GM12864 (cell line): ENCODE results near the gene BAIAP2.

Experiments used
- DNase-seq: peaks from one replicate; pipeline ENCODE4 v3.0.0-alpha.2; 2011; ENCODE audit warnings: low read depth
- H3K4me3 ChIP-seq: 2 replicates; pipeline ENCODE4 v1.5.1; 2011; ENCODE audit warnings: mild to moderate bottlenecking, low read depth, low read length, control low read depth
- TF ChIP-seq, protein P1 (sequence below): IDR thresholded peaks from 2 replicates; pipeline ENCODE4 v1.5.1; 2011; ENCODE audit warnings: low read depth, mild to moderate bottlenecking, moderate library complexity, low read length, control low read depth, inconsistent platforms; ENCODE audit errors: missing control alignments

BAIAP2 gene

DNA sequence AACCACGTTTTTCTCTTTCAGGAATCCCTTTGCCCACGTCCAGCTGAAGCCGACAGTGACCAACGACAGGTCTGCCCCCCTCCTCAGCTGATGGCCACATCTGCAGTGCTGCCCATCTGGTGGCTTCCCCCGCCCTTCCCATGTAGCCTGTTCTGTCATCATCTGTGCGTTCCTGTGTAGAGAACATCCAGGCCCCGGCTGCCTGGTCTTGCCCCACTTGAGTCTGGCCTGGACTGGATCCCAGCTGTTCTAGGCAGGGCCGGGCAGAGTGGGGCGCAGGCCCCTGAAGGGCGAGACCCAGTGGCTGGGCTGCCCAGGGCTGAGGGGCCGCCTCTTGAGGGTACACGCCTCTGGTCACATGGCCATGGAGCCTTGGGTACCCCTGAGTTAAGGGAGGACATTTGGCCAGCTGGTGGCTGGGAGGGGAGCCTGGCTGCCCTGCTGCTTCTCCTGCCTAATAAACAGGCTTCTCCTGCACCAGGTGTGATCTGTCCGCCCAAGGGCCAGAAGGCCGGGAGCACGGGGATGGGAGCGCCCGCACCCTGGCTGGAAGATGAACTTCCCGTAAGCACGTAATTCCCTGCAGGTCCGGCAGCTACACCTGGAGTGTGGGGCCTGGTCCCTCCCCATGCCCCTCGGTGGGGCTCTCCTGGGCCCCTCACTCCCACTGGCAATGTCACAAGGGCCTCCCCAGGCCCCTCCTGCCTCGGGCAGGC, 81.0 kb downstream of the BAIAP2 start:
- no peak overlapping the region for H3K4me3 ChIP-seq
- TF ChIP-seq, protein P1, sequence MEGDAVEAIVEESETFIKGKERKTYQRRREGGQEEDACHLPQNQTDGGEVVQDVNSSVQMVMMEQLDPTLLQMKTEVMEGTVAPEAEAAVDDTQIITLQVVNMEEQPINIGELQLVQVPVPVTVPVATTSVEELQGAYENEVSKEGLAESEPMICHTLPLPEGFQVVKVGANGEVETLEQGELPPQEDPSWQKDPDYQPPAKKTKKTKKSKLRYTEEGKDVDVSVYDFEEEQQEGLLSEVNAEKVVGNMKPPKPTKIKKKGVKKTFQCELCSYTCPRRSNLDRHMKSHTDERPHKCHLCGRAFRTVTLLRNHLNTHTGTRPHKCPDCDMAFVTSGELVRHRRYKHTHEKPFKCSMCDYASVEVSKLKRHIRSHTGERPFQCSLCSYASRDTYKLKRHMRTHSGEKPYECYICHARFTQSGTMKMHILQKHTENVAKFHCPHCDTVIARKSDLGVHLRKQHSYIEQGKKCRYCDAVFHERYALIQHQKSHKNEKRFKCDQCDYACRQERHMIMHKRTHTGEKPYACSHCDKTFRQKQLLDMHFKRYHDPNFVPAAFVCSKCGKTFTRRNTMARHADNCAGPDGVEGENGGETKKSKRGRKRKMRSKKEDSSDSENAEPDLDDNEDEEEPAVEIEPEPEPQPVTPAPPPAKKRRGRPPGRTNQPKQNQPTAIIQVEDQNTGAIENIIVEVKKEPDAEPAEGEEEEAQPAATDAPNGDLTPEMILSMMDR, result no peak
- DNase-seq, result no peak

DNA sequence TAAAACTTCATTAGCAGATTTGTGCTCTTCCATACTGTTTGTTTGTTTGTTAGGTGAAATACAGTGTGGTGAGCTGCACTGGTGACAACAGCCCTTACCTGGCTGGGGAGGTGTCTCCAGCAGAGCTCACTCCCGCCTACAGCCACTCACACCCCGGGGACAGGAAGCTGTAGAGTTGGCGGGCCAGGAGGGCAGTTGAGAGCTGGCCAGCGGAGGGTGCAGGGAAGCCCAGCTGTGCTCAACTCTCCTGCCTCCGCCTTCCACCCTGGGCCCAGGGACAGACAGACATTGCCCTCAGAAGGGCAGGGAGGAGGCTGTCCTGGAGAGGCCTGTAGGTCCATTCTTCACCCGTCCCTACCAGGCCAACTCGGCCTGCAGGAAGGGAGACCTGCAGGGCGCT, 81.8 kb downstream of the BAIAP2 start:
- TF ChIP-seq, protein P1, result no peak
- no peak overlapping the region for H3K4me3 ChIP-seq
- DNase-seq, result no peak

DNA sequence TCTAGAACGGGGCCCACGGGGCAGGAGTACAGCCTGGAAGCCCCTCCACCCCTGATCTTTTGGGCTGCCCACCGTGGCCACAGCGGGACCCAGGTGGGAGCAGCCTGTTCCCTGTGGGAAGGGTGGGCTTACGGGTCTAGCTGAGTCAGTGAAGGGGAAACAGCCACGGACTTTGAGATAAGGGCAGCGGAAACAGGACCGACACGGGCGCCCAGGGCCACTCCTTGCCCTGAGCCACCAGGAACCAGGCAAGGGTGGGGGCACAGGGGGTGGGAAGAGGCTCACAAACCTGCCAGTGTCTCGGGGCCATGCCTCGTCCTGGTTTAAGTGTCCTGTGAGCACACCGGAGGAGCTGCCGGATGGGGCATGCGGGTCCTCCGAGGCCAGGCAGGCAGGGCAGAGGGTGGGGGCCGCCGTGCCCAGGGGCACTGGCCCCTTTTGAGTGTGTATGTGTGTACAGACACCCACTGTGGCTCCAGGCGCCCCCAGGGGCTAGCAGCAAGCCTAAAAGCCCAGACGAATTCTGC, 82.8 kb downstream of the BAIAP2 start:
- H3K4me3 ChIP-seq, result no peak overlapping the region
- DNase-seq, result no peak
- TF ChIP-seq, protein P1, result no peak

DNA sequence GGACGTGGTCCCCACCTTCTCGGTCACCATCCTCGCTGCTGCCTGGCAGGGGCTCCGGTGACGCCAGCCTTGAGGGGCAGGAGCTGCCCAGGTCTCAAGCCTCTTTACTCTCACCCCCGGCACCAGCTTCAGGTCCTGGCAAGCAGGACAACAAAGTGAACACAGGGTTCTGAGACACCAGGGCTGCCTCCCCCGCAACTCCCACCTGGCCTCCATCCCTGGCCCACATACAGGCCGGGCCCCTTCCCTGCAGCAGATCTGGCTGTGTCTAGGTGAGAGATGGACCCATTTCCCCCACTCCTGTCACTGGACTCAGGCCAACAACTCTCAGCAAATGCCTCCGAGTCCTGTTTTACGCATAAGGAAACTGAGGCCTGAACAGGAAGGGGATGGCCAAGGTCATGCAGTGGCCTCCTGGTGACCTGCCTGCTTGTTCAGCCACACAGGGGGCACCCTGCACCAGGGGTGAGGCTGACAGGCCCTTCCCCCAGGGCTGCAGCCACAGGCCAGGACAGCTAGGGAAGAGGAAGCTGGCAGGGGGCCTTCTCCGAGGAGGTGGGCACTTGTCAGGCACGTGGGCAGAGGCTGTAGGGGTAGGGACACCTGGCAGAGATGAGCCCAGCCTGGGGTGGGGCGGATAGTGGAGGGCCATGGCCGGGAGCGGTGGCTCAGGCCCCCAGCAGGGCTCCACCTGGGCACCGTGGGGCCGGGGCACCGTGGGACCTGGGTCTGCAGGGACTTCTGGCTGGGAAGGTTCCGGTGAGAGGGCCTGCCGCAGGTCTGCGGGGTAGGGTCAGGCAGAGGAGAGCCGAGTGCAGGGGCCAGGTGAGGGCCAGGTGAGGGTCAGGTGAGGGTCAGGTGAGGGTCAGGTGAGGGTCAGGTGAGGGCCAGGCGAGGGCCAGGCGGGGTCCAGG, 83.6 kb downstream of the BAIAP2 start:
- DNase-seq, result no peak
- peak overlapping the region; percentile 28 for H3K4me3 ChIP-seq
- TF ChIP-seq, protein P1, result no peak

DNA sequence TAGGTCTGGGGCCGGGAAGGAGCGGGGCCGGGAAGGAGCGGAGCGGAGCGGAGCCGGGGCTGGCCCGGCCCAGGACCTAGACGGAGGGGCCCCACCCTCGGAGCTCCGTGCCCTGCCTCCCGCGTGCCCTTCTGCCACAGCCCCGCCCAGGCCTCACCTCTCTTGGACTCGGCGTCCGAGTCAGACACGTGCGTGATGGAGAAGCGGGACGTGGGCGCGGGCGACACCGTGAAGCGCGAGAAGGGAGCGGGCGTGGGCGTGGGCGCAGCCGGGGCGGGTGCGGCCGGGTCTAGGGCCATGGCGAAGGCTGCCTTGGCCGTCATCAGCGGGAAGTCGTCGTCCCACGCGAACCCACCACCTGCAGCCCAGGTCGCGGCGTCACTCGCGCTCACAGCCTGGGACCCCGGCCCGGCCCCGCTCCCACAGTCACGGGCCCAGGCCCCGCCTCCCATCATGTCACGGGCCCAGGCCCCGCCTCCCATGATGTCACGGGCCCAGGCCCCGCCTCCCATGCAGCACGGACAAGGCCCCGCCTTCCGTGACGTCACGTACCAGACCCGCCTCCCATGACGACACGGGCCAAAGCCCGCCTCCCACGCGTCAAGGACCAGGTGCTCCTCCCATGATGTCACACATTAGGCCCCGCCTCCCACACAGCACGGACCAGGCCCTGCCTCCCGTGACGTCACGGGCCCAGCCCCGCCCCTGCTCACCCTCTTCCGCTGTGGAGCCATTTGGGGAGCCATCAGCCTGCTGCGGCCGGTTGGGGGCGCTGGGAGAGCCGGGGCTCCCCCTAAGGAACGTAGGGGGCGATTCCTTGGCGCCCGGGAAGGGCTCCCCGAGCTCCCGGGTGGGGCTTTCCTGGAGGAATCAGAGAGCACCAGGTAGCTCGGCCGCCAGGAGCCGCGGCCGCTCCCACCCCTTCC, 84.5 kb downstream of the BAIAP2 start:
- peak; percentile 52 for DNase-seq
- TF ChIP-seq, protein P1, result peak; percentile 9
- H3K4me3 ChIP-seq, result peak overlapping the region; percentile 28

DNA sequence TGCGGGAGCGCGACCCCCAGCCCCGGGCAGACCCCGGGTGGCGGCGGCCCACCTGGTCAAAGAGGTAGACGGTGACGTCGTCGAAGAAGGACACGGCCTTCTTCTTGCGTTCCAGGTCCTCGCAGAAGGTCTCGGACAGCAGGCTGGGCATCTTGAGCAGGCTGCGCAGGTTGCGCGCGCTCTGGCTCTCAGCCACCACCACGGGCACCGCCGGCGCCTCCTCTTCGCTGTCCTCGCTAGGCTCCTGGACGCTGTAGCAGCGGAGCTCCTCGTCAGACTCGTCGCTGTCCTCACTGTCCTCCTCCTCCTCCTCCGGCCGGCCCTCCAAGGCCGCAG, 85.2 kb downstream of the BAIAP2 start:
- no peak overlapping the region for H3K4me3 ChIP-seq
- DNase-seq, result no peak

More for the DNA sequence above, 85.2 kb downstream of the BAIAP2 start:
- TF ChIP-seq, protein P1, result no peak
